H1 (cell line): ENCODE data around the gene NEBL. TPM values are rescaled to one million over a fixed set of nuclear protein-coding genes. Genes with fewer than 3 reads are reported as not detected.

Experiments used
- CTCF ChIA-PET: fragments of 300-600 bp; sonication (Branson Sonifier 250); formaldehyde crosslinking; loops from one replicate; lab custom pipeline; 2021; ENCODE audit not compliant: partially characterized antibody; lab: Charles Lee
- POLR2A ChIA-PET: fragments of 300-600 bp; sonication (Branson Sonifier 250); formaldehyde crosslinking; loops from one replicate; lab custom pipeline; 2021; ENCODE audit warnings: inconsistent platforms; ENCODE audit not compliant: partially characterized antibody; lab: Charles Lee
- DNase-seq, 2 experiments: peaks; one replicate each; pipeline versions ENCODE4 v3.0.0 to v3.0.0-alpha.2; 2010 to 2022; ENCODE audit warnings: low spot score in 2 of 2, low read depth in 1 of 2, mixed read lengths in 1 of 2
- FAIRE-seq: peaks from 2 replicates; lab custom pipeline; 2011; peaks lifted over from hg19 to GRCh38; lab: Jason Lieb, UNC
- H2AFZ ChIP-seq: 2 replicates; pipeline ENCODE4 v1.8.1; 2012; ENCODE audit warnings: low read length, inconsistent platforms
- H2AK5ac ChIP-seq: 2 replicates; pipeline ENCODE4 v1.6.1; 2013; ENCODE audit warnings: low read depth, low read length
- H2BK120ac ChIP-seq: replicated peaks from 2 replicates; pipeline ENCODE3; 2013; ENCODE audit warnings: low read depth, low read length, inconsistent platforms
- H2BK12ac ChIP-seq: 2 replicates; pipeline ENCODE4 v1.6.1; 2013; ENCODE audit warnings: low read depth, low read length
- H2BK15ac ChIP-seq: 2 replicates; pipeline ENCODE4 v1.6.1; 2013; ENCODE audit warnings: low read length
- H2BK20ac ChIP-seq: 2 replicates; pipeline ENCODE4 v1.6.1; 2013; ENCODE audit warnings: low read length
- H2BK5ac ChIP-seq: 2 replicates; pipeline ENCODE4 v1.6.1; 2013; ENCODE audit warnings: low read depth, low read length
- H3K14ac ChIP-seq: 2 replicates; pipeline ENCODE4 v1.6.1; 2013; ENCODE audit warnings: inconsistent platforms; ENCODE audit not compliant: insufficient read length
- H3K18ac ChIP-seq: 2 replicates; pipeline ENCODE4 v1.6.1; 2013; ENCODE audit warnings: low read length; ENCODE audit errors: extremely low read depth
- H3K23ac ChIP-seq: 2 replicates; pipeline ENCODE4 v1.6.1; 2013; ENCODE audit warnings: inconsistent platforms; ENCODE audit not compliant: insufficient read length
- H3K23me2 ChIP-seq: 2 replicates; pipeline ENCODE4 v1.6.1; 2013; ENCODE audit warnings: low read depth, low read length
- H3K27ac ChIP-seq: 2 replicates; pipeline ENCODE4 v1.6.1; 2011; ENCODE audit warnings: low read depth, low read length, inconsistent platforms
- H3K27me3 ChIP-seq, 4 experiments: replicated peaks in 1 of 4; 1 replicate in 1 of 4; 2 replicates in 3 of 4; pipeline versions ENCODE4 v1.6.1 to v1.8.1; 2011 to 2013; ENCODE audit warnings: low read length in 3 of 4, mild to moderate bottlenecking in 3 of 4, inconsistent platforms in 2 of 4, mixed read lengths in 2 of 4, moderate library complexity in 1 of 4; ENCODE audit not compliant: control insufficient read depth in 3 of 4, insufficient read depth in 3 of 4; ENCODE audit errors: extremely low read depth in 1 of 4
- H3K36me3 ChIP-seq, 4 experiments: 2 replicates each; pipeline versions ENCODE4 v1.6.1 to v1.8.1; 2011 to 2013; ENCODE audit warnings: mild to moderate bottlenecking in 4 of 4, low read length in 3 of 4, moderate library complexity in 2 of 4, control low read depth in 1 of 4, inconsistent platforms in 1 of 4; ENCODE audit not compliant: insufficient read depth in 4 of 4, control insufficient read depth in 2 of 4
- H3K4ac ChIP-seq: replicated peaks from 2 replicates; pipeline ENCODE3; 2013; ENCODE audit warnings: low read length, low read depth, mixed read lengths, inconsistent platforms; ENCODE audit not compliant: insufficient read length
- H3K4me1 ChIP-seq, 4 experiments: replicated peaks in 1 of 4; 1 replicate in 1 of 4; 2 replicates in 3 of 4; pipeline versions ENCODE4 v1.6.1 to v1.8.1; 2011 to 2013; ENCODE audit warnings: low read length in 3 of 4, inconsistent platforms in 2 of 4, mixed read lengths in 1 of 4; ENCODE audit not compliant: insufficient read depth in 4 of 4, control insufficient read depth in 3 of 4
- H3K4me2 ChIP-seq, 2 experiments: 2 replicates each; pipeline versions ENCODE4 v1.6.1 to v1.8.1; 2011 to 2013; ENCODE audit warnings: low read depth in 2 of 2, low read length in 2 of 2, control low read depth in 1 of 2, inconsistent platforms in 1 of 2, mild to moderate bottlenecking in 1 of 2; ENCODE audit not compliant: insufficient read depth in 1 of 2
- H3K4me3 ChIP-seq, 4 experiments: fragments of 200-600, 300-600 bp in 1 of 4; sonication (generic), shearing (Covaris generic), sonication (Bioruptor Twin) in 1 of 4; 2 replicates each; pipeline versions ENCODE4 v1.5.1 to v1.8.1; 2011 to 2016; ENCODE audit warnings: low read length in 4 of 4, low read depth in 3 of 4, control low read depth in 2 of 4, inconsistent platforms in 2 of 4, mild to moderate bottlenecking in 2 of 4, mixed read lengths in 1 of 4, moderate library complexity in 1 of 4; ENCODE audit not compliant: insufficient read depth in 2 of 4; ENCODE audit errors: extremely low read depth in 1 of 4
- H3K56ac ChIP-seq: replicated peaks from 2 replicates; pipeline ENCODE3; 2013; ENCODE audit warnings: low read depth, mild to moderate bottlenecking, mixed read lengths, low read length, inconsistent platforms; ENCODE audit not compliant: insufficient read length
- H3K79me1 ChIP-seq: 2 replicates; pipeline ENCODE4 v1.6.1; 2013; ENCODE audit warnings: low read depth, low read length, control low read depth
- H3K79me2 ChIP-seq, 2 experiments: 2 replicates each; pipeline versions ENCODE4 v1.6.1 to v1.8.1; 2012 to 2013; ENCODE audit warnings: low read length in 2 of 2, mild to moderate bottlenecking in 2 of 2, inconsistent platforms in 1 of 2; ENCODE audit not compliant: insufficient read depth in 2 of 2, control insufficient read depth in 1 of 2
- H3K9ac ChIP-seq, 4 experiments: replicated peaks in 1 of 4; 1 replicate in 1 of 4; 2 replicates in 3 of 4; pipeline versions ENCODE4 v1.6.1 to v1.8.1; 2011 to 2013; ENCODE audit warnings: low read depth in 3 of 4, low read length in 3 of 4, control low read depth in 2 of 4, mild to moderate bottlenecking in 2 of 4, moderate library complexity in 2 of 4, inconsistent platforms in 1 of 4; ENCODE audit errors: extremely low read depth in 1 of 4
- H3K9me3 ChIP-seq, 2 experiments: 2 replicates each; pipeline versions ENCODE4 v1.6.1 to v1.8.1; 2012 to 2013; ENCODE audit warnings: mild to moderate bottlenecking in 2 of 2, moderate library complexity in 2 of 2, control low read depth in 1 of 2, inconsistent platforms in 1 of 2, low read depth in 1 of 2, low read length in 1 of 2, mixed read lengths in 1 of 2; ENCODE audit not compliant: insufficient read depth in 2 of 2
- H4K20me1 ChIP-seq, 2 experiments: replicated peaks in 1 of 2; 2 replicates each; pipeline versions ENCODE3 to v1.8.1; 2011 to 2013; ENCODE audit warnings: inconsistent platforms in 2 of 2, low read length in 2 of 2, mild to moderate bottlenecking in 1 of 2; ENCODE audit not compliant: insufficient read depth in 2 of 2, control insufficient read depth in 1 of 2
- H4K5ac ChIP-seq: 2 replicates; pipeline ENCODE4 v1.6.1; 2013; ENCODE audit warnings: low read length, low read depth, mixed read lengths, inconsistent platforms; ENCODE audit not compliant: insufficient read length
- H4K8ac ChIP-seq: 2 replicates; pipeline ENCODE4 v1.8.0; 2013; ENCODE audit warnings: mild to moderate bottlenecking, moderate library complexity, low read length, inconsistent platforms; ENCODE audit not compliant: insufficient read depth; ENCODE audit errors: extremely low read depth
- H4K91ac ChIP-seq: replicated peaks from 2 replicates; pipeline ENCODE3; 2013; ENCODE audit warnings: low read length, mixed read lengths, inconsistent platforms; ENCODE audit not compliant: insufficient read length
- ASH2L ChIP-seq: fragments of 200-600, 300-600 bp; sonication (generic); IDR thresholded peaks from one replicate; pipeline ENCODE4 v1.7.1; 2017; ENCODE audit warnings: low read length
- CBX8 ChIP-seq: fragments of 300-800, 300-1000 bp; sonication (generic); IDR thresholded peaks from 2 replicates; pipeline ENCODE4 v1.7.1; 2016; ENCODE audit warnings: low read depth, low read length, borderline replicate concordance
- CREB1 ChIP-seq: IDR thresholded peaks from 2 replicates; pipeline ENCODE4 v1.6.1; 2012; ENCODE audit warnings: inconsistent platforms
- CTBP2 ChIP-seq: IDR thresholded peaks from 2 replicates; pipeline ENCODE4 v1.7.0; 2011; ENCODE audit warnings: borderline replicate concordance, mild to moderate bottlenecking, moderate library complexity, mixed read lengths, low read length; ENCODE audit not compliant: insufficient read depth, insufficient read length
- E2F6 ChIP-seq: IDR thresholded peaks from 2 replicates; pipeline ENCODE4 v1.6.1; 2012; ENCODE audit warnings: inconsistent platforms
- GTF2F1 ChIP-seq: IDR thresholded peaks from 2 replicates; pipeline ENCODE4 v1.6.1; 2012; ENCODE audit warnings: low read depth, low read length, improper control_type of control experiment, borderline replicate concordance
- PHF8 ChIP-seq: fragments of 200-600 bp; sonication (generic); conservative IDR thresholded peaks from 2 replicates; pipeline ENCODE4 v1.7.1; 2012; ENCODE audit warnings: low read depth, mild to moderate bottlenecking, inconsistent platforms, low read length, moderate library complexity
- SAP30 ChIP-seq: fragments of 300-600 bp; sonication (generic); IDR thresholded peaks from 2 replicates; pipeline ENCODE4 v1.7.1; 2012; ENCODE audit warnings: low read length, moderate library complexity, mild to moderate bottlenecking, inconsistent platforms; ENCODE audit not compliant: insufficient read depth, insufficient replicate concordance
- SIRT6 ChIP-seq: IDR thresholded peaks from one replicate; pipeline ENCODE4 v1.7.1; 2012; ENCODE audit warnings: low read length, inconsistent platforms
- SIX5 ChIP-seq: IDR thresholded peaks from 2 replicates; pipeline ENCODE4 v1.6.1; 2011; ENCODE audit warnings: mild to moderate bottlenecking, low read depth, low read length
- SP2 ChIP-seq: IDR thresholded peaks from 2 replicates; pipeline ENCODE4 v1.6.1; 2012; ENCODE audit warnings: mild to moderate bottlenecking, low read length, inconsistent platforms
- SRF ChIP-seq: IDR thresholded peaks from 2 replicates; pipeline ENCODE4 v1.6.1; 2011; ENCODE audit warnings: mild to moderate bottlenecking, low read depth, low read length, moderate library complexity
- SUZ12 ChIP-seq: fragments of 200-600 bp; sonication (generic); IDR thresholded peaks from 2 replicates; pipeline ENCODE4 v1.6.1; 2012; ENCODE audit warnings: mild to moderate bottlenecking, inconsistent platforms, low read length, moderate library complexity, mixed read lengths
- TBP ChIP-seq: IDR thresholded peaks from 2 replicates; pipeline ENCODE4 v1.6.1; 2011; ENCODE audit warnings: low read depth, low read length, improper control_type of control experiment
- WGBS, 2 experiments: shearing (Covaris generic) in 1 of 2; methylation state at CpG; one replicate each; pipeline versions ENCODE4 v1.1.6 to v1.1.7; 2013 to 2015; ENCODE audit warnings: low lambda C conversion rate in 2 of 2, mixed read lengths in 2 of 2, inconsistent platforms in 1 of 2, low coverage in 1 of 2, missing lambda C conversion rate in 1 of 2; ENCODE audit not compliant: insufficient replicate concordance in 2 of 2, insufficient coverage in 1 of 2, insufficient read length in 1 of 2; ENCODE audit errors: extremely low coverage in 1 of 2, missing lambda C conversion rate in 1 of 2; 5-methylcytosine and 5-hydroxymethylcytosine counted together
- polyA plus RNA-seq, 7 experiments: library from polyadenylated mRNA; depleted of rRNA in 3 of 7; stranded (reverse) in 5 of 7; unstranded in 2 of 7; fragments of >200 nt in 5 of 7; fragments of 200-250 nt in 2 of 7; gene quantifications; 1 replicate in 5 of 7; 2 replicates in 1 of 7; 4 replicates in 1 of 7; pipeline versions ENCODE4 v1.2.1 to v1.2.3, GENCODE V29; 2011 to 2013; ENCODE audit warnings: missing spikeins in 2 of 7, mixed read lengths in 2 of 7
- total RNA-seq: library from RNA; stranded (reverse); fragmentation: NEBNext Ultra II Directional; extraction: Animal tissue kit (Norgen Biotek cat#: 25700); gene quantifications from 2 replicates; pipeline ENCODE4 v1.2.1, GENCODE V29; 2021

Gene NEBL
- total and polyA plus RNA-seq, 2 of the 8 experiments (the other 6 are each of a cell fraction or from before 2014, with no cell fraction given), result 7.5 to 10.5 TPM

GRCh38 chr10:20839141-20839540, 58.0 kb downstream of the NEBL start:
- 89% methylated on average over 4 of the region's 4 CpGs; no CpG with 5 or more reads in 1 of the 2 experiments for WGBS, 2 experiments
- no peak for FAIRE-seq
- H3K4me1 ChIP-seq, result no peaks in the 10 kb centered on the region

More at GRCh38 chr10:20839141-20839540, 58.0 kb downstream of the NEBL start:
- Histone ChIP-seq H2BK120ac (no peak overlapping the region), H3K9ac (no peak overlapping the region), H2BK5ac (no peak overlapping the region), H3K9me3 (no peaks in the 10 kb centered on the region), H3K18ac (no peak overlapping the region), H3K79me2 (no peaks in the 10 kb centered on the region), H3K4me3 (no peak overlapping the region), H4K5ac (no peak overlapping the region), H3K23me2 (no peaks in the 10 kb centered on the region), H2BK12ac (no peak overlapping the region), H2AK5ac (no peak overlapping the region), H3K4me2 (no peak overlapping the region), H2AFZ (no peak overlapping the region), H4K20me1 (no peaks in the 10 kb centered on the region), H3K14ac (no peak overlapping the region), H4K91ac (no peak overlapping the region), H3K27ac (no peak overlapping the region), H3K27me3 (peaks cover 0 to 1% (median 0%) of the 10 kb centered on the region in 4 experiments; a peak in 1 of 7 replicates), H4K8ac (no peak overlapping the region), H3K36me3 (peaks cover 0 to 10% (median 0%) of the 10 kb centered on the region in 4 experiments; a peak in 1 of 8 replicates), H2BK15ac (no peak overlapping the region), H2BK20ac (no peak overlapping the region), H3K56ac (no peak overlapping the region), H3K4ac (no peak overlapping the region), H3K79me1 (no peaks in the 10 kb centered on the region), H3K23ac (no peak overlapping the region)
- DNase-seq, result no peak
- TF ChIP-seq E2F6 (no peak), SAP30 (no peak), SP2 (no peak), GTF2F1 (no peak), TBP (no peak), PHF8 (no peak), SUZ12 (no peak), CBX8 (no peak), CTBP2 (no peak), CREB1 (no peak), SIRT6 (no peak), SIX5 (no peak), SRF (no peak), ASH2L (no peak)
- ChIA-PET CTCF (no interaction called here), POLR2A (no interaction called here)
